Measurements from ENCODE around the gene CNGA4.

DNA sequence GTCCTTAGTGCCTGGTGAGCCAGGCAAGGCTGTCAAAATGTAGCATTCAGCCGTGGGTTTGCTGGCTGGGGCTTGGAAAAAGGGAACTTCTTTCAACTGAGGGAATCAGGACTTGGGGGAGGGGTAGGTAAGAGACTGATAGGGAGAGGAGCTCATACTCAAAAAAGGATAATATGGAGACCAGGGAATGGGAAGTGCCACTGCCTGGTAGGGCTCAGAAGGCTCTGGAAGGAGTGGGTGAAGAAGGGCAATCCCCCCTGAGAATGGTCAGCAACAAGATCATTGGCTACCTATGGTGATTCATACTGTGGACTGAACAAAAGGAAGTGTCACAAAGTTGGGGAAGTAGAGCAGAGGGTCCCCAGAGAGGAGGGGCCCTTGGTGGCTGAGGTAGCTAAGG lies 1.9 kb downstream of the CNGA4 start:
- TF ChIP-seq, protein P1, sequence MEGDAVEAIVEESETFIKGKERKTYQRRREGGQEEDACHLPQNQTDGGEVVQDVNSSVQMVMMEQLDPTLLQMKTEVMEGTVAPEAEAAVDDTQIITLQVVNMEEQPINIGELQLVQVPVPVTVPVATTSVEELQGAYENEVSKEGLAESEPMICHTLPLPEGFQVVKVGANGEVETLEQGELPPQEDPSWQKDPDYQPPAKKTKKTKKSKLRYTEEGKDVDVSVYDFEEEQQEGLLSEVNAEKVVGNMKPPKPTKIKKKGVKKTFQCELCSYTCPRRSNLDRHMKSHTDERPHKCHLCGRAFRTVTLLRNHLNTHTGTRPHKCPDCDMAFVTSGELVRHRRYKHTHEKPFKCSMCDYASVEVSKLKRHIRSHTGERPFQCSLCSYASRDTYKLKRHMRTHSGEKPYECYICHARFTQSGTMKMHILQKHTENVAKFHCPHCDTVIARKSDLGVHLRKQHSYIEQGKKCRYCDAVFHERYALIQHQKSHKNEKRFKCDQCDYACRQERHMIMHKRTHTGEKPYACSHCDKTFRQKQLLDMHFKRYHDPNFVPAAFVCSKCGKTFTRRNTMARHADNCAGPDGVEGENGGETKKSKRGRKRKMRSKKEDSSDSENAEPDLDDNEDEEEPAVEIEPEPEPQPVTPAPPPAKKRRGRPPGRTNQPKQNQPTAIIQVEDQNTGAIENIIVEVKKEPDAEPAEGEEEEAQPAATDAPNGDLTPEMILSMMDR (IDR thresholded peaks at IDR 0.05; ENCODE audit: low read length): no peak
- no peak for TF ChIP-seq EZH2 (optimal IDR thresholded peaks at IDR 0.05; ENCODE audit: low read depth, low read length)
